Measurements from ENCODE around the gene HS6ST2. TPM values are rescaled to one million over a fixed set of nuclear protein-coding genes. Genes with fewer than 3 reads are reported as not detected.

Gene HS6ST2
- total and polyA plus RNA-seq, 2 experiments from 2014 or later: not detected

DNA sequence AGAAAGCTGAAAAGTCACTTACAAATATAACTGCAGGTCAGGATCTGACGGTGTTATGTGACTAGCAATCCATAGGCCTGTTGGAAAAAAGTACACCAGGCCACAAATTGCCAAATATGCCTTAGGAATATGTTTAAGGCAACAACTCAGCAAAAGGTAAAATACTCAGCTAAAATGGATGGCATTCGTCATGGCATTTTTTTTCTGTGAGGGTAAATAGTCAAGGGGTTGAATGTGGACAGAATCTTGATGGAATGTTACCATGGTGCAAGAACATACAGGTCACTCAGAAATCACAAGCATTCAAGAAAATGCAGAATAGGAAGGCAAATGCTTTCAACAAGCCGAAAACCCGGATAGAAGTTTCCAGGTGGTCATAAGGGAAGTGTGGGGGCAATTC, 347.9 kb downstream of the HS6ST2 start:
- no peak overlapping the region for H2AFZ ChIP-seq
- 88 to 91% methylated on average over 4 of the region's 4 CpGs for WGBS, 2 experiments (ENCODE audit: low coverage in 1 of 2, low lambda C conversion rate in 2 of 2, missing lambda C conversion rate in 2 of 2)
- H3K79me2 ChIP-seq (ENCODE audit: insufficient read depth): no peaks in the 10 kb centered on the region
- H3K4me1 ChIP-seq (ENCODE audit: insufficient read depth): no peaks in the 10 kb centered on the region
- no peaks in the 10 kb centered on the region for H4K20me1 ChIP-seq (ENCODE audit: insufficient read depth)
- H3K27ac ChIP-seq: no peak overlapping the region
- no peaks in the 10 kb centered on the region for H3K9me3 ChIP-seq (ENCODE audit: low read depth)
- H3K4me3 ChIP-seq: no peak overlapping the region
- H3K9me2 ChIP-seq (ENCODE audit: insufficient read depth): no peaks in the 10 kb centered on the region
- H3K9ac ChIP-seq: no peak overlapping the region
- no peak for DNase-seq
- H3K36me3 ChIP-seq (ENCODE audit: low read depth): no peaks in the 10 kb centered on the region
- H3K27me3 ChIP-seq (replicated peaks; ENCODE audit: insufficient read depth): no peaks in the 10 kb centered on the region
- in situ Hi-C loops (cut with MboI): loop anchor here (25.0 kb wide), 1 partner anchor 773 kb away; no protein-coding TSS in a partner anchor
- no peak overlapping the region for H3K4me2 ChIP-seq (ENCODE audit: unreplicated experiment)
- H3F3A ChIP-seq (ENCODE audit: insufficient read depth): no peaks in the 10 kb centered on the region
- no peak for TF ChIP-seq EZH2phosphoT487 (IDR thresholded peaks at IDR 0.05; ENCODE audit: insufficient read depth, low read depth)
- no peak for TF ChIP-seq EZH2 (IDR thresholded peaks at IDR 0.05; ENCODE audit: insufficient read depth, poor library complexity, severe bottlenecking)

DNA sequence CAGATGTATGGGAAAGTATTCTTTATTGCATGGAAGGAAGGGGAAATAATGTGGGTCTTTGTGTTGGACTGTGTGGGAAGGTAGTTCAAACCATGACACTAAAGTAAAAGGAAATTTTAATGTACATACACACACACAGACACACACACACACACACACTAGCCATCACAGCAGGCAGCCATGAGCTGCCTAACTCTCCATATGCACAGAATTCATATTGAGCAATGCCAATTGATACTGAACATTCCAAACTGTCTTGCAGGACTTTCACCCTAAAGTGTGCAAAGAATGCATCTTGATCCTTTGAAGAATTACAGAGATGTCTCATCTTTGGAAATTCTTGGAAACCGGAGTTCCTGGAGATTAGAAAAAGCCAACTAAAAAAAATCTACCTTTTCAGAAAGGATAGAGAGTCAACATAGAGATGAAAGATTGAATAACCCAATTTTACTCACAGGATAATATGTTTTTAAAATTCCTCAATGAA, 349.0 kb downstream of the HS6ST2 start:
- Histone ChIP-seq H3K4me3 (no peak overlapping the region), H4K20me1 (ENCODE audit: insufficient read depth) (no peaks in the 10 kb centered on the region), H3K9me2 (ENCODE audit: insufficient read depth) (no peaks in the 10 kb centered on the region), H3K9ac (no peak overlapping the region), H3K27ac (no peak overlapping the region), H3F3A (ENCODE audit: insufficient read depth) (no peaks in the 10 kb centered on the region), H3K9me3 (ENCODE audit: low read depth) (no peaks in the 10 kb centered on the region), H3K79me2 (ENCODE audit: insufficient read depth) (no peaks in the 10 kb centered on the region), H3K36me3 (ENCODE audit: low read depth) (no peaks in the 10 kb centered on the region), H3K27me3 (replicated peaks; ENCODE audit: insufficient read depth) (no peaks in the 10 kb centered on the region), H3K4me2 (ENCODE audit: unreplicated experiment) (no peak overlapping the region), H3K4me1 (ENCODE audit: insufficient read depth) (no peaks in the 10 kb centered on the region), H2AFZ (no peak overlapping the region)
- in situ Hi-C loops (cut with MboI): loop anchor here (10.0 to 25.0 kb wide), 2 partner anchors 315 to 772 kb away; no protein-coding TSS in a partner anchor
- TF ChIP-seq EZH2phosphoT487 (IDR thresholded peaks at IDR 0.05; ENCODE audit: insufficient read depth, low read depth): no peak
- no peak for DNase-seq
- 88 to 93% methylated on average over 1 of the region's 1 CpG for WGBS, 2 experiments (ENCODE audit: low coverage in 1 of 2, low lambda C conversion rate in 2 of 2, missing lambda C conversion rate in 2 of 2)

DNA sequence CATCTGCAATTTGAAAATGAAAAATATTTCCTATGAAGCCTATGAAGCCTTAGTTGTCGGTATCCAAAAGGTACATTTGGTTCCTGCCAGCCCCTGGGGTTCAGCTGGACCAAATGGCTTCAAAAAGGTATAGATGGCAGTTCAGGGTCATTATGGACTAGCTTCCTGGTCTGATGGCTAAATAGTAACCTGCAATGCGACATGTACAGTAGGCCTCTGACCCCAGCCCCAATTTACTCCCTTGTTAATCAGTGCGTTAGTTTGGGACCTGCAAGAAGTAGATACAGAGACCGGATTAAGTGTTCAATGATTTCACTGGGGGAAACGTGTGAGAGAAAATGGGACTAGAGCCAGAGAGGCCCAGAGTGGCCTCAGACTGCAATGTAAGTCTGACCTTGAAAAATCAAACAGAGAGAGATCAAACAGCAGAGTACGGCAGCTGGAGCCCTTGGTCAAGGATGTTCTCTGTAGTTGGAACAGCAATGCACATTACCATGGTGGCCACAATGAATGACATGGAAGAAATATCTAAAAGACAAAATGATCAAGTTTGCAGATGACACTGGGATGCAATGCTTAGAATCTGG, 354.6 kb downstream of the HS6ST2 start:
- no peak overlapping the region for H3K4me2 ChIP-seq (ENCODE audit: unreplicated experiment)
- no peaks in the 10 kb centered on the region for H3K27me3 ChIP-seq (replicated peaks; ENCODE audit: insufficient read depth)
- H3K4me3 ChIP-seq: no peak overlapping the region
- 69 to 71% methylated on average over 6 of the region's 6 CpGs for WGBS, 2 experiments (ENCODE audit: low coverage in 1 of 2, low lambda C conversion rate in 2 of 2, missing lambda C conversion rate in 2 of 2)
- H2AFZ ChIP-seq: no peak overlapping the region
- in situ Hi-C loops (cut with MboI): loop anchor here (10.0 to 25.0 kb wide), 2 partner anchors 309 to 766 kb away; no protein-coding TSS in a partner anchor
- H3F3A ChIP-seq (ENCODE audit: insufficient read depth): no peaks in the 10 kb centered on the region
- H3K79me2 ChIP-seq (ENCODE audit: insufficient read depth): no peaks in the 10 kb centered on the region
- no peaks in the 10 kb centered on the region for H3K36me3 ChIP-seq (ENCODE audit: low read depth)
- TF ChIP-seq EZH2phosphoT487 (IDR thresholded peaks at IDR 0.05; ENCODE audit: insufficient read depth, low read depth) (no peak), EZH2 (IDR thresholded peaks at IDR 0.05; ENCODE audit: insufficient read depth, poor library complexity, severe bottlenecking) (no peak)
- H3K9me3 ChIP-seq (ENCODE audit: low read depth): no peaks in the 10 kb centered on the region
- no peak for DNase-seq
- no peaks in the 10 kb centered on the region for H3K4me1 ChIP-seq (ENCODE audit: insufficient read depth)
- no peak overlapping the region for H3K9ac ChIP-seq
- H4K20me1 ChIP-seq (ENCODE audit: insufficient read depth): no peaks in the 10 kb centered on the region
- no peak overlapping the region for H3K27ac ChIP-seq
- H3K9me2 ChIP-seq (ENCODE audit: insufficient read depth): no peaks in the 10 kb centered on the region

DNA sequence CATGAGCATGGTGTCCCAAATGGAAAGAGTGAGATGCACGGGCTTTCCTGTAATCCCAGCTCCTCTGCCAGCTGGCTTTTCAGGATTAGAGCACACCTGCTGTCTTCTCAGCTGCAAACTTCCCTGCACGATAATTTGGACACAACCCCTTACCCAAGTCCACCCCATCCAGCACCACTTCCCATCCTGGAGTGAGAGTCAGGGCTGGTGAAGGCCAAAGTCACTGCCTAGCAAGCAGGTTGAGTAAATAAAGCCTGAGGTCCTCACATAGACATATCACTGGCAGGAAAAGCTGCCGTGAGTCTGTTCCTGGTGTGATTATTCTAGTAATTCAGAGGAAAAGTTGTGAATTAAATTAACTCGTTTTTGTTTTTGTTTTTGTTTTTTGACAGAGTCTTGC, 355.7 kb downstream of the HS6ST2 start:
- Histone ChIP-seq H3K36me3 (ENCODE audit: low read depth) (no peaks in the 10 kb centered on the region), H2AFZ (no peak overlapping the region), H3K4me3 (no peak overlapping the region), H3K27me3 (replicated peaks; ENCODE audit: insufficient read depth) (no peaks in the 10 kb centered on the region), H4K20me1 (ENCODE audit: insufficient read depth) (no peaks in the 10 kb centered on the region), H3K9ac (no peak overlapping the region), H3K4me1 (ENCODE audit: insufficient read depth) (no peaks in the 10 kb centered on the region), H3K79me2 (ENCODE audit: insufficient read depth) (no peaks in the 10 kb centered on the region), H3K9me2 (ENCODE audit: insufficient read depth) (no peaks in the 10 kb centered on the region), H3K4me2 (ENCODE audit: unreplicated experiment) (no peak overlapping the region), H3K9me3 (ENCODE audit: low read depth) (no peaks in the 10 kb centered on the region), H3F3A (ENCODE audit: insufficient read depth) (no peaks in the 10 kb centered on the region), H3K27ac (no peak overlapping the region)
- TF ChIP-seq EZH2 (IDR thresholded peaks at IDR 0.05; ENCODE audit: insufficient read depth, poor library complexity, severe bottlenecking): no peak
- TF ChIP-seq EZH2phosphoT487 (IDR thresholded peaks at IDR 0.05; ENCODE audit: insufficient read depth, low read depth): no peak
- 44 to 50% methylated on average over 4 of the region's 4 CpGs for WGBS, 2 experiments (ENCODE audit: low coverage in 1 of 2, low lambda C conversion rate in 2 of 2, missing lambda C conversion rate in 2 of 2)
- DNase-seq: no peak
- in situ Hi-C loops (cut with MboI): loop anchor here (10.0 to 25.0 kb wide), 2 partner anchors 308 to 765 kb away; no protein-coding TSS in a partner anchor
